KG1 (cell line): ENCODE data around the gene ALKBH8.
A peak's percentile ranks its signal among the peaks of the same experiment; 100 is the strongest.
"Not testable (repeated sequence)": the region's sequence is repeated elsewhere in the genome, so short reads cannot be mapped to it uniquely, and the experiment has no call there.

Source experiments
- DNase-seq: peaks from one replicate; lab custom pipeline; 2025; lab: John Stamatoyannopoulos, UW

ALKBH8 gene

GRCh38 chr11:107565219-107565937 lies at the start of gene ALKBH8:
TSS of gene ALKBH8 (minus strand) at chr11:107565735. CDS start at chr11:107560893, 4,842 bp downstream.
- DNase-seq = peak; percentile 78

GRCh38 chr11:107612445-107612844 lies 46.9 kb upstream of the ALKBH8 start:
- no peak for DNase-seq

- DNase-seq = no peak
Measured at GRCh38 chr11:107609400-107610218, 44.1 kb upstream of the ALKBH8 start.

- DNase-seq = no peak
Measured at GRCh38 chr11:107608809-107609208, 43.3 kb upstream of the ALKBH8 start.

GRCh38 chr11:107606141-107606540 lies 40.6 kb upstream of the ALKBH8 start:
- no peak for DNase-seq

GRCh38 chr11:107605061-107606006 lies 39.8 kb upstream of the ALKBH8 start:
- no peak for DNase-seq

- DNase-seq = no peak
Measured at GRCh38 chr11:107598225-107599139, 32.9 kb upstream of the ALKBH8 start.

GRCh38 chr11:107594736-107595135 lies 29.2 kb upstream of the ALKBH8 start:
- DNase-seq = no peak

- no peak for DNase-seq
Measured at GRCh38 chr11:107593951-107594350, 28.4 kb upstream of the ALKBH8 start.

- no peak for DNase-seq
Measured at GRCh38 chr11:107592813-107593212, 27.3 kb upstream of the ALKBH8 start.

GRCh38 chr11:107592231-107592590 lies 26.7 kb upstream of the ALKBH8 start:
- DNase-seq = no peak

GRCh38 chr11:107591378-107592230 lies 26.1 kb upstream of the ALKBH8 start:
- no peak for DNase-seq

GRCh38 chr11:107590460-107591377 lies 25.2 kb upstream of the ALKBH8 start, which contains the start of gene ELMOD1:
TSS of gene ELMOD1 (plus strand) at chr11:107591147. CDS start at chr11:107618190, 27,043 bp downstream.
- no peak for DNase-seq

- no peak for DNase-seq
Measured at GRCh38 chr11:107587306-107587979, 21.9 kb upstream of the ALKBH8 start.

GRCh38 chr11:107583629-107584195 lies 18.2 kb upstream of the ALKBH8 start:
- no peak for DNase-seq

GRCh38 chr11:107581147-107581546 lies 15.6 kb upstream of the ALKBH8 start:
- no peak for DNase-seq

GRCh38 chr11:107579169-107579568 lies 13.6 kb upstream of the ALKBH8 start:
- not testable (repeated sequence) for DNase-seq

- no peak for DNase-seq
Measured at GRCh38 chr11:107577346-107577711, 11.8 kb upstream of the ALKBH8 start.
